WTC11 (cell line): ENCODE measurements around the gene GTPBP3. TPM values are rescaled to one million over a fixed set of nuclear protein-coding genes. Genes with fewer than 3 reads are reported as not detected.
A peak's percentile ranks its signal among the peaks of the same experiment; 100 is the strongest.

Source experiments
- CREB1 ChIP-seq: sonication (generic); formaldehyde crosslinking; IDR thresholded peaks from 2 replicates; pipeline ENCODE4 v1.8.0; 2023; ENCODE audit warnings: mild to moderate bottlenecking, missing genetic modification reagents
- ETV6 ChIP-seq: sonication (generic); formaldehyde crosslinking; IDR thresholded peaks from 2 replicates; pipeline ENCODE4 v1.8.1; 2022; ENCODE audit warnings: mild to moderate bottlenecking, missing genetic modification reagents
- FOXK1 ChIP-seq: sonication (generic); formaldehyde crosslinking; IDR thresholded peaks from 2 replicates; pipeline ENCODE4 v1.8.0; 2022; ENCODE audit warnings: mild to moderate bottlenecking, moderate library complexity, missing genetic modification reagents
- GABPB1 ChIP-seq: sonication (generic); formaldehyde crosslinking; IDR thresholded peaks from 2 replicates; pipeline ENCODE4 v1.8.1; 2023; ENCODE audit warnings: mild to moderate bottlenecking, missing genetic modification reagents
- JAZF1 ChIP-seq: fragments of 250-450 bp; sonication (Bioruptor Pico); IDR thresholded peaks from 2 replicates; pipeline ENCODE4 v1.9.0; 2021; ENCODE audit warnings: moderate library complexity, mild to moderate bottlenecking, inconsistent platforms
- MYBL2 ChIP-seq: sonication (generic); formaldehyde crosslinking; IDR thresholded peaks from 2 replicates; pipeline ENCODE4 v1.8.1; 2023; ENCODE audit warnings: mild to moderate bottlenecking, moderate library complexity, missing genetic modification reagents
- NFYB ChIP-seq: sonication (generic); formaldehyde crosslinking; conservative IDR thresholded peaks from 2 replicates; pipeline ENCODE4 v1.8.0; 2022; ENCODE audit warnings: low read depth, missing genetic modification reagents
- SP1 ChIP-seq: sonication (generic); formaldehyde crosslinking; conservative IDR thresholded peaks from 2 replicates; pipeline ENCODE4 v1.8.1; 2022; ENCODE audit warnings: missing genetic modification reagents
- TP53 ChIP-seq: sonication (generic); formaldehyde crosslinking; IDR thresholded peaks from 2 replicates; pipeline ENCODE4 v1.8.1; 2023; ENCODE audit warnings: mild to moderate bottlenecking, missing genetic modification reagents
- ZNF121 ChIP-seq: sonication (generic); formaldehyde crosslinking; IDR thresholded peaks from 2 replicates; pipeline ENCODE4 v1.8.0; 2023; ENCODE audit warnings: missing genetic modification reagents
- ZNF138 ChIP-seq: sonication (generic); formaldehyde crosslinking; conservative IDR thresholded peaks from 2 replicates; pipeline ENCODE4 v1.8.1; 2022; ENCODE audit warnings: mild to moderate bottlenecking, moderate library complexity, missing genetic modification reagents
- ZNF416 ChIP-seq: fragments of 250-450 bp; sonication (Bioruptor Pico); IDR thresholded peaks from 2 replicates; pipeline ENCODE4 v1.9.0; 2021; ENCODE audit warnings: mild to moderate bottlenecking, inconsistent platforms
- total RNA-seq: library from RNA; stranded (reverse); gene quantifications from 3 replicates; pipeline ENCODE4 v1.2.3, GENCODE V29; 2021
- TF ChIP-seq, protein P1 (sequence below): sonication (generic); formaldehyde crosslinking; IDR thresholded peaks from 2 replicates; pipeline ENCODE4 v1.8.0; 2023; ENCODE audit warnings: mild to moderate bottlenecking, missing genetic modification reagents
- TF ChIP-seq, protein P2 (sequence below): fragments of 200-600 bp; IDR thresholded peaks from 2 replicates; pipeline ENCODE4 v1.8.0; 2022; ENCODE audit warnings: antibody characterized with exemption
- TF ChIP-seq, protein P3 (sequence below): sonication (generic); formaldehyde crosslinking; IDR thresholded peaks from 2 replicates; pipeline ENCODE4 v1.8.0; 2023; ENCODE audit warnings: missing genetic modification reagents, mild to moderate bottlenecking, borderline replicate concordance
- TF ChIP-seq, protein P4 (sequence below): sonication (generic); formaldehyde crosslinking; IDR thresholded peaks from 2 replicates; pipeline ENCODE4 v1.8.1; 2023; ENCODE audit warnings: mild to moderate bottlenecking, moderate library complexity, missing genetic modification reagents
- TF ChIP-seq, protein P5 (sequence below): sonication (generic); formaldehyde crosslinking; IDR thresholded peaks from 2 replicates; pipeline ENCODE4 v1.8.1; 2022; ENCODE audit warnings: mild to moderate bottlenecking, missing genetic modification reagents, moderate library complexity, borderline replicate concordance
- TF ChIP-seq, protein P6 (sequence below): sonication (generic); formaldehyde crosslinking; IDR thresholded peaks from 2 replicates; pipeline ENCODE4 v1.8.0; 2022; ENCODE audit warnings: mild to moderate bottlenecking, missing genetic modification reagents
- TF ChIP-seq, protein P7 (sequence below): sonication (generic); formaldehyde crosslinking; IDR thresholded peaks from 2 replicates; pipeline ENCODE4 v1.8.0; 2022; ENCODE audit warnings: mild to moderate bottlenecking, missing genetic modification reagents
- TF ChIP-seq, protein P8 (sequence below): sonication (generic); formaldehyde crosslinking; IDR thresholded peaks from 2 replicates; pipeline ENCODE4 v1.8.0; 2022; ENCODE audit warnings: mild to moderate bottlenecking, missing genetic modification reagents

GTPBP3 gene
- total RNA-seq, 1 experiment from 2014 or later: 93.0 TPM

DNA sequence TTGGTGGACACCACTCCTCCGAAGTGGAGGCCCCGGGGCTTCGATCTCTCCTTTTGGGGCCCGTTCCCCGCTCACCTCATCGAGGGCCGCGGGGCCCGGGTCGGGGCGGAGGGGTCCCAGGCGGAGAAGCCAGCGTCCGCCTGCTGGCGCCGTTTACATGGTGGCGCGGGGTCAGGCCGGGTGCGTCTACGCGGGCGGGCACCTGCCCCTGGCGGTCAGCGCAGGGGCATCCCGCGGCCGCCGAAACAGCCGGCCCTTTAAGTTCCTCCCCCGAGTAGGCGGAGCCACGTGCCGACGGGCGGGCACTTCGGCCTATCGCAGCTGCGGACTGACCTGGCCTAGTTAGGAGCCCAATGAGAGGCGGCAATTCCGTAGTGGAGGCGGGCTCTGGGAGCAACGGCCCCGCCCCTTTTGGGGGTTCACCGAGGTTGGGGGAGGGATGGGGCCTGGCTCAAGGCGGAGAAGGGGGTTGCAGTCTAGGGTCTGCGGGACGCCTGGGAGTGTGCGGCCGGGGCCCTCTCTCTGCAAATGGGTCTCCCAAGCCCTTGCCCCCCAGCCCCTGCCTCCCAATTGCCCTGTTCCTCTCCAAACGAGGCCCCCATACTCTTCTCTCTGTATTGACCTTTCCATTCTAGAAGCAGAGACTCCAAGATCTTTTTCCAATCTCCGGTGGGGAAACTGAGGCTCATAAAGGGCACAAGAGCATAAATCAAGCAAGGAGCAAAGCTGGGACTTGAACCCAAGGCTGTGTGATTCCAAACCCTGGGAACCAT lies 34.0 kb upstream of the GTPBP3 start, which contains the start of gene ABHD8 (continued):
- TF ChIP-seq, protein P1, sequence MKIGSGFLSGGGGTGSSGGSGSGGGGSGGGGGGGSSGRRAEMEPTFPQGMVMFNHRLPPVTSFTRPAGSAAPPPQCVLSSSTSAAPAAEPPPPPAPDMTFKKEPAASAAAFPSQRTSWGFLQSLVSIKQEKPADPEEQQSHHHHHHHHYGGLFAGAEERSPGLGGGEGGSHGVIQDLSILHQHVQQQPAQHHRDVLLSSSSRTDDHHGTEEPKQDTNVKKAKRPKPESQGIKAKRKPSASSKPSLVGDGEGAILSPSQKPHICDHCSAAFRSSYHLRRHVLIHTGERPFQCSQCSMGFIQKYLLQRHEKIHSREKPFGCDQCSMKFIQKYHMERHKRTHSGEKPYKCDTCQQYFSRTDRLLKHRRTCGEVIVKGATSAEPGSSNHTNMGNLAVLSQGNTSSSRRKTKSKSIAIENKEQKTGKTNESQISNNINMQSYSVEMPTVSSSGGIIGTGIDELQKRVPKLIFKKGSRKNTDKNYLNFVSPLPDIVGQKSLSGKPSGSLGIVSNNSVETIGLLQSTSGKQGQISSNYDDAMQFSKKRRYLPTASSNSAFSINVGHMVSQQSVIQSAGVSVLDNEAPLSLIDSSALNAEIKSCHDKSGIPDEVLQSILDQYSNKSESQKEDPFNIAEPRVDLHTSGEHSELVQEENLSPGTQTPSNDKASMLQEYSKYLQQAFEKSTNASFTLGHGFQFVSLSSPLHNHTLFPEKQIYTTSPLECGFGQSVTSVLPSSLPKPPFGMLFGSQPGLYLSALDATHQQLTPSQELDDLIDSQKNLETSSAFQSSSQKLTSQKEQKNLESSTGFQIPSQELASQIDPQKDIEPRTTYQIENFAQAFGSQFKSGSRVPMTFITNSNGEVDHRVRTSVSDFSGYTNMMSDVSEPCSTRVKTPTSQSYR: peak; percentile 83; the same call in 1 of the 2 replicates
- TF ChIP-seq, protein P2, sequence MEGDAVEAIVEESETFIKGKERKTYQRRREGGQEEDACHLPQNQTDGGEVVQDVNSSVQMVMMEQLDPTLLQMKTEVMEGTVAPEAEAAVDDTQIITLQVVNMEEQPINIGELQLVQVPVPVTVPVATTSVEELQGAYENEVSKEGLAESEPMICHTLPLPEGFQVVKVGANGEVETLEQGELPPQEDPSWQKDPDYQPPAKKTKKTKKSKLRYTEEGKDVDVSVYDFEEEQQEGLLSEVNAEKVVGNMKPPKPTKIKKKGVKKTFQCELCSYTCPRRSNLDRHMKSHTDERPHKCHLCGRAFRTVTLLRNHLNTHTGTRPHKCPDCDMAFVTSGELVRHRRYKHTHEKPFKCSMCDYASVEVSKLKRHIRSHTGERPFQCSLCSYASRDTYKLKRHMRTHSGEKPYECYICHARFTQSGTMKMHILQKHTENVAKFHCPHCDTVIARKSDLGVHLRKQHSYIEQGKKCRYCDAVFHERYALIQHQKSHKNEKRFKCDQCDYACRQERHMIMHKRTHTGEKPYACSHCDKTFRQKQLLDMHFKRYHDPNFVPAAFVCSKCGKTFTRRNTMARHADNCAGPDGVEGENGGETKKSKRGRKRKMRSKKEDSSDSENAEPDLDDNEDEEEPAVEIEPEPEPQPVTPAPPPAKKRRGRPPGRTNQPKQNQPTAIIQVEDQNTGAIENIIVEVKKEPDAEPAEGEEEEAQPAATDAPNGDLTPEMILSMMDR: 0 out of 2 replicates have a peak, but pooled peaks have one; percentile 21
- TF ChIP-seq ZNF138 (CRISPR knock-in tag) (no peak), GABPB1 (CRISPR knock-in tag) (peak; percentile 39; the same call in 1 of the 2 replicates), ZNF416 (no peak), NFYB (CRISPR knock-in tag) (peak; percentile 87), ZNF121 (CRISPR knock-in tag) (no peak), CREB1 (CRISPR knock-in tag) (peak; percentile 46; the same call in 1 of the 2 replicates), SP1 (CRISPR knock-in tag) (peak; percentile 99), FOXK1 (CRISPR knock-in tag) (peak; percentile 82), JAZF1 (CRISPR knock-in tag) (no peak), MYBL2 (CRISPR knock-in tag) (0 out of 2 replicates have a peak, but pooled peaks have one; percentile 72), TP53 (no peak), ETV6 (CRISPR knock-in tag) (peak; percentile 72; the same call in 1 of the 2 replicates)
- TF ChIP-seq, protein P3, sequence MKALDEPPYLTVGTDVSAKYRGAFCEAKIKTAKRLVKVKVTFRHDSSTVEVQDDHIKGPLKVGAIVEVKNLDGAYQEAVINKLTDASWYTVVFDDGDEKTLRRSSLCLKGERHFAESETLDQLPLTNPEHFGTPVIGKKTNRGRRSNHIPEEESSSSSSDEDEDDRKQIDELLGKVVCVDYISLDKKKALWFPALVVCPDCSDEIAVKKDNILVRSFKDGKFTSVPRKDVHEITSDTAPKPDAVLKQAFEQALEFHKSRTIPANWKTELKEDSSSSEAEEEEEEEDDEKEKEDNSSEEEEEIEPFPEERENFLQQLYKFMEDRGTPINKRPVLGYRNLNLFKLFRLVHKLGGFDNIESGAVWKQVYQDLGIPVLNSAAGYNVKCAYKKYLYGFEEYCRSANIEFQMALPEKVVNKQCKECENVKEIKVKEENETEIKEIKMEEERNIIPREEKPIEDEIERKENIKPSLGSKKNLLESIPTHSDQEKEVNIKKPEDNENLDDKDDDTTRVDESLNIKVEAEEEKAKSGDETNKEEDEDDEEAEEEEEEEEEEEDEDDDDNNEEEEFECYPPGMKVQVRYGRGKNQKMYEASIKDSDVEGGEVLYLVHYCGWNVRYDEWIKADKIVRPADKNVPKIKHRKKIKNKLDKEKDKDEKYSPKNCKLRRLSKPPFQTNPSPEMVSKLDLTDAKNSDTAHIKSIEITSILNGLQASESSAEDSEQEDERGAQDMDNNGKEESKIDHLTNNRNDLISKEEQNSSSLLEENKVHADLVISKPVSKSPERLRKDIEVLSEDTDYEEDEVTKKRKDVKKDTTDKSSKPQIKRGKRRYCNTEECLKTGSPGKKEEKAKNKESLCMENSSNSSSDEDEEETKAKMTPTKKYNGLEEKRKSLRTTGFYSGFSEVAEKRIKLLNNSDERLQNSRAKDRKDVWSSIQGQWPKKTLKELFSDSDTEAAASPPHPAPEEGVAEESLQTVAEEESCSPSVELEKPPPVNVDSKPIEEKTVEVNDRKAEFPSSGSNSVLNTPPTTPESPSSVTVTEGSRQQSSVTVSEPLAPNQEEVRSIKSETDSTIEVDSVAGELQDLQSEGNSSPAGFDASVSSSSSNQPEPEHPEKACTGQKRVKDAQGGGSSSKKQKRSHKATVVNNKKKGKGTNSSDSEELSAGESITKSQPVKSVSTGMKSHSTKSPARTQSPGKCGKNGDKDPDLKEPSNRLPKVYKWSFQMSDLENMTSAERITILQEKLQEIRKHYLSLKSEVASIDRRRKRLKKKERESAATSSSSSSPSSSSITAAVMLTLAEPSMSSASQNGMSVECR (CRISPR knock-in tag): no peak; the same call in 1 of the 2 replicates
- TF ChIP-seq, protein P4, sequence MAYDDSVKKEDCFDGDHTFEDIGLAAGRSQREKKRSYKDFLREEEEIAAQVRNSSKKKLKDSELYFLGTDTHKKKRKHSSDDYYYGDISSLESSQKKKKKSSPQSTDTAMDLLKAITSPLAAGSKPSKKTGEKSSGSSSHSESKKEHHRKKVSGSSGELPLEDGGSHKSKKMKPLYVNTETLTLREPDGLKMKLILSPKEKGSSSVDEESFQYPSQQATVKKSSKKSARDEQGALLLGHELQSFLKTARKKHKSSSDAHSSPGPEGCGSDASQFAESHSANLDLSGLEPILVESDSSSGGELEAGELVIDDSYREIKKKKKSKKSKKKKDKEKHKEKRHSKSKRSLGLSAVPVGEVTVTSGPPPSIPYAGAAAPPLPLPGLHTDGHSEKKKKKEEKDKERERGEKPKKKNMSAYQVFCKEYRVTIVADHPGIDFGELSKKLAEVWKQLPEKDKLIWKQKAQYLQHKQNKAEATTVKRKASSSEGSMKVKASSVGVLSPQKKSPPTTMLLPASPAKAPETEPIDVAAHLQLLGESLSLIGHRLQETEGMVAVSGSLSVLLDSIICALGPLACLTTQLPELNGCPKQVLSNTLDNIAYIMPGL (CRISPR knock-in tag): peak; percentile 93
- TF ChIP-seq, protein P5, sequence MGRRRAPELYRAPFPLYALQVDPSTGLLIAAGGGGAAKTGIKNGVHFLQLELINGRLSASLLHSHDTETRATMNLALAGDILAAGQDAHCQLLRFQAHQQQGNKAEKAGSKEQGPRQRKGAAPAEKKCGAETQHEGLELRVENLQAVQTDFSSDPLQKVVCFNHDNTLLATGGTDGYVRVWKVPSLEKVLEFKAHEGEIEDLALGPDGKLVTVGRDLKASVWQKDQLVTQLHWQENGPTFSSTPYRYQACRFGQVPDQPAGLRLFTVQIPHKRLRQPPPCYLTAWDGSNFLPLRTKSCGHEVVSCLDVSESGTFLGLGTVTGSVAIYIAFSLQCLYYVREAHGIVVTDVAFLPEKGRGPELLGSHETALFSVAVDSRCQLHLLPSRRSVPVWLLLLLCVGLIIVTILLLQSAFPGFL: no peak
- TF ChIP-seq, protein P6, sequence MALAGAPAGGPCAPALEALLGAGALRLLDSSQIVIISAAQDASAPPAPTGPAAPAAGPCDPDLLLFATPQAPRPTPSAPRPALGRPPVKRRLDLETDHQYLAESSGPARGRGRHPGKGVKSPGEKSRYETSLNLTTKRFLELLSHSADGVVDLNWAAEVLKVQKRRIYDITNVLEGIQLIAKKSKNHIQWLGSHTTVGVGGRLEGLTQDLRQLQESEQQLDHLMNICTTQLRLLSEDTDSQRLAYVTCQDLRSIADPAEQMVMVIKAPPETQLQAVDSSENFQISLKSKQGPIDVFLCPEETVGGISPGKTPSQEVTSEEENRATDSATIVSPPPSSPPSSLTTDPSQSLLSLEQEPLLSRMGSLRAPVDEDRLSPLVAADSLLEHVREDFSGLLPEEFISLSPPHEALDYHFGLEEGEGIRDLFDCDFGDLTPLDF (CRISPR knock-in tag): peak; percentile 61; the same call in 1 of the 2 replicates
- TF ChIP-seq, protein P7, sequence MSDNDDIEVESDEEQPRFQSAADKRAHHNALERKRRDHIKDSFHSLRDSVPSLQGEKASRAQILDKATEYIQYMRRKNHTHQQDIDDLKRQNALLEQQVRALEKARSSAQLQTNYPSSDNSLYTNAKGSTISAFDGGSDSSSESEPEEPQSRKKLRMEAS (CRISPR knock-in tag): peak; percentile 61; the same call in 1 of the 2 replicates
- TF ChIP-seq, protein P8, sequence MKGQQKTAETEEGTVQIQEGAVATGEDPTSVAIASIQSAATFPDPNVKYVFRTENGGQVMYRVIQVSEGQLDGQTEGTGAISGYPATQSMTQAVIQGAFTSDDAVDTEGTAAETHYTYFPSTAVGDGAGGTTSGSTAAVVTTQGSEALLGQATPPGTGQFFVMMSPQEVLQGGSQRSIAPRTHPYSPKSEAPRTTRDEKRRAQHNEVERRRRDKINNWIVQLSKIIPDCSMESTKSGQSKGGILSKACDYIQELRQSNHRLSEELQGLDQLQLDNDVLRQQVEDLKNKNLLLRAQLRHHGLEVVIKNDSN (CRISPR knock-in tag): peak; percentile 90
